HG03575 (cell line): Measurements from ENCODE around the gene FBXW9.
"Not testable (repeated sequence)": the region's sequence is repeated elsewhere in the genome, so short reads cannot be mapped to it uniquely, and the experiment has no call there.

ENCODE experiments used
- ATAC-seq: cut with Tn5 transposase; IDR thresholded peaks from one replicate; pipeline ENCODE4 v1.9.1; 2021; ENCODE audit not compliant: unreplicated experiment, insufficient number of reproducible peaks, low FRiP score; ENCODE audit errors: extremely low read depth

FBXW9 gene

GRCh38 chr19:12720851-12721655, 24.6 kb upstream of the FBXW9 start:
- no peak for ATAC-seq

- ATAC-seq, result no peak
These were observed 23.9 kb upstream of the FBXW9 start for GRCh38 chr19:12720296-12720695.

DNA sequence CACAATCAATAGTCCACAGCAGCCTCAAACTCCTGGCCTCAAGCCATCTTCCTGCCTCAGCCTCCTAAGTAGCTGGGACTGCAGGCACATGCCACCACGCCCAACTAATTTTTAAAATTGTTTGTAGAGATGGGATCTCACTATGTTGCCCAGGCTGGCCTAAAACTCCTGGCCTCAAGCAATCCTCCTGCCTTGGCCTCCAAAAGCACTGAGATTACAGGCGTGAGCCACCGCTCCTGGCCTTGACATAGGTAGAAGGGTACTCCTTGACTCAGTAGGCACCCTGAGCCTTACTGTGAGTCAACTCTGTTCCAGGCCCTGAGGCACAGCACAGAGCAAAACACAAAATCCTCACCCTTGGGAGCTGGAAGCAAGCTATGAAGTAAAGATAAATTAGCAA, 19.5 kb upstream of the FBXW9 start:
- ATAC-seq, result no peak

- no peak for ATAC-seq
These were observed 18.7 kb upstream of the FBXW9 start for GRCh38 chr19:12715102-12715501.

DNA sequence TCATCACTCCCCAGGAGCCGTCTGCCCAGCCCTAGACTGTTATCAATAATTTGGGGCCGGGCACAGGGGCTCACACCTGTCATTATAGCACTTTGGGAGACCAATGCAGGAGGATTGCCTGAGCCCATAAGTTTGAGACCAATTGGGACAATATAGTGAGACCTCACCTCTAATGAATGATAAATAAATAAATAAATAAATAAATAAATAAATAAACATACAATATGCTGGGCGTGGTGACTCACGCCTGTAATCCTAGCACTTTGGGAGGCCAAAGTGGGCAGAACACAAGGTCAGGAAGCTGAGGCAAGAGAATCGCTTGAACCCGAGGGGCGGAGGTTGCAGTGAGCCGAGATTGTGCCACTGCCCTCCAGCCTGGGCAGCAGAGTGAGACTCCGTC, 16.9 kb upstream of the FBXW9 start:
- not testable (repeated sequence) for ATAC-seq

- not testable (repeated sequence) for ATAC-seq
These were observed 15.6 kb upstream of the FBXW9 start for GRCh38 chr19:12712077-12712476.

DNA sequence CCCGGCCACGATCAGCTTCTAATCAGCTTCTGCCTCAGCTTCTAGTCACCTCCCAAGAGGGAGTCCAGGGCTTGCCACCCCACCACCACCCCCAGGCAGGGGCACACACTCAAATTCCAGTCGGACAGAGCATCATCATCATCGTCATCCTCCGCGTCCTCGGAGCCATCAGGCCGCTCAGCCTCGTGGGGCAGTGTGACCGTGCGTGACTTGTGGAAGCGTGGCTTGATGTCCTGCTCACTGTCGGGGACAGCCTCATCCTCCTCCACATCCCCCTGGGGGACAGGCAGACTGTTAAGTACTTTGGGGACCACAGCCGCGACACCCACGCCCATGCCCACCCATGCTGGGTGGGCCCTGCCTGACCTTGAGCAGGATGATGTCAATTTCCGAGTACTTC, 14.8 kb upstream of the FBXW9 start:
- ATAC-seq, result no peak

GRCh38 chr19:12708641-12709040, 12.2 kb upstream of the FBXW9 start:
- ATAC-seq, result no peak

DNA sequence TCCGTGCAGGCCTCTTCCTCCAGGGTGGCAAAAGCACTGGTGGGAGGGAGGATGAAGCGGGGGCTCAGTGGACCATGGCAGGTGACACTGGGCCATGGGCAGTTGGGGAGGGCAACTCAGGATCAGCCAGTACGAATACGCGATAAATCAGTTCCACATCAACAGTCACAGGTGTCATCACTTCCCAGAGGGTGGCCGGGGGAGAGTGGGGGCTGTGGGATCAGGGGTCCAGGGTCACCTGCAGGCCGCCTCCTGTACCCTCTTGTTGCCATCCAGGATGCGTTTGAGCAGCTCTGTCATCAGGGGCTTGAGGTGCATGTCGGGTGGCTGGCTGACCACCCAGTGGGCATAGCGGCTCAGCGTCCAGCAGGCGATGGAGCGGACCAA, 9.9 kb upstream of the FBXW9 start:
- ATAC-seq, result no peak

DNA sequence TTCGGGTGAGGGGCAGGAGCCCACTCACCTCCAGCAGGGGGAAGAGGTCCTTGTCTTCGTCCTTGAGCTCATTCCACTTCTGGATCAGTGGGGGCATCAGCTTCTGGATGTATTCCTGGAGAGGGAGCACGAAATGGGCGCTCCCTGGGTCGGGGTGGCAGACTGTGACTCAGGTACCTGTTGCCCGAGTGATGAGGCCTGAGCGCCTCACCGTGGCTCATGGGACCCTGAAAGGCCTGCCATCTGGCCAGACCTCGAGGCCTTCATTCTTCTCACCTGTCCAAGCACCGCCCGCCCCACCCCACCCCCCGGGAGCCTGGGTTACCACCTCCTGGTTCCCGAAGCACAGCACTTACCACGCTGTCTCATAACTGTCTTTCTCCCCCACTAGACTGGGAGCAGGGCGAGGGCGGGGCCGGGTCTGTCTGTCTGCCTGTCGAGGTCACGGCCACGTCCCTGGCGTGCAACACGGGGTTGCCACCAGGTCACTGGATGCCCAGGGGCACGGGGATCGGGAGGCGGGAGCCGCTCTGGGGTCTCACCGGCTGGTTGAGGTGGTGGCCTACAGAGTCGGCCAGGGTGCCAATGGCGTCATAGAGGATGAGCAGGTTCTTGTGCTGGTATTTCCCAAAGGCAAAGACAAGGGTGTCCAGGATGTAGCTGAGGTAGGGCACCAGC, 9.4 kb upstream of the FBXW9 start:
- no peak for ATAC-seq

DNA sequence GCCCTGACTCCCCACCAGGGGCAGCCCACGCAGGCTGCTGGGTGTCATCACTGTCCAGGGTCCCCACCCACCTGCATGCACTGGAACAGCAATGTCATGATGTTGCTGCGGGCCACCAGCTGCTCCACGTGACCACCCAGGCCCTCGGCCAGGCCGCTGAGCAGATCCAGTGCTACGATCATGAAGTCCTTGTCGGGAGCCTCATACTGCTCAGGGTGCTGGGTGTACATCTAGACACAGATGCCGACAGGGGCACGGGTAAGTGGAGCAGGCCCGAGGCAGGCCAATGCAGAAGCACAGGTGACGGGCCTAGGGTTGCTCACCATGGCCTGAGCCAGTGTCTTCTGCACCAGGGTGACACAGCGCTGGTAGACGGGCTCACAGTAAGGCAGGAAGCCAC, 8.7 kb upstream of the FBXW9 start:
- no peak for ATAC-seq

- no peak for ATAC-seq
These were observed 6.6 kb upstream of the FBXW9 start for GRCh38 chr19:12703046-12703445.

- ATAC-seq, result no peak
These were observed 5.3 kb upstream of the FBXW9 start for GRCh38 chr19:12701596-12702282.

DNA sequence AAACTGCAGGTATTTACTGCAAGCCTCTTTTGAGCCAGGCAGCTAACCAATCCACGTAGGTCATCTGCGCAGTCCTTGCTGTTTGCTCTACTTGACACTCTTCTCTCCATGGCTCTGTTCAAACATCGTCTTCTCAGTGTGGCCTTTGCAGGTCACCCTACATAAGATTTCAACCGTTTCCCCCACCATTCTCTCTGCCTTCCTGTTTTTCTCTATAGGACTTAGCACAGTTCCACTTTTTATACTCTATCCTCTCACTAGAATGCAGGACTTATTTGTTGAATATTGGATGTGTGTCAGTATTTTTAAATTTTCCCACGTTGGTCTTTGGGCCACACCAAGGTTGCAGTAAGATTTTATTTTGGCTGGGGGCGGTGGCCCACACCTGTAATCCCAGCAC, 1.7 kb upstream of the FBXW9 start:
- ATAC-seq, result no peak

GRCh38 chr19:12697425-12697824, 994 bp upstream of the FBXW9 start:
- ATAC-seq, result not testable (repeated sequence)

DNA sequence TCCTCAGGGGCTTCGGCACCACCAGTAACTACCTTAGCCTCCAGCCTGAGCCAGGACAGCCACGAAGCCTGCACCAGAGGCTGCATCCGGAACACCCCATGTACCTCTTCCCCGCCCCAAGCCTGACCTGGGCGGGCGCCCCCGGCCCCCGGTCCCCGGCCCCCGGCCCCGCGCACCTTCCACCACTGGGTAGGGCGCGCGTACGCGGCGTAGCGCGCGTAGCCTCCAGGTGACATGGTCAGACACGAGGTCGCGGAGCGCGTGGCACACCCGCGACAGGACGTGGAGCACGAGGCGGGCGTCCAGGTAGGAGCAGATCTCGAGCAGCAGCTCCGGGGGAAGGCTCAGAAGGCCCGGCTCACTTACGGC, 450 bp downstream of the FBXW9 start:
- ATAC-seq, result no peak

DNA sequence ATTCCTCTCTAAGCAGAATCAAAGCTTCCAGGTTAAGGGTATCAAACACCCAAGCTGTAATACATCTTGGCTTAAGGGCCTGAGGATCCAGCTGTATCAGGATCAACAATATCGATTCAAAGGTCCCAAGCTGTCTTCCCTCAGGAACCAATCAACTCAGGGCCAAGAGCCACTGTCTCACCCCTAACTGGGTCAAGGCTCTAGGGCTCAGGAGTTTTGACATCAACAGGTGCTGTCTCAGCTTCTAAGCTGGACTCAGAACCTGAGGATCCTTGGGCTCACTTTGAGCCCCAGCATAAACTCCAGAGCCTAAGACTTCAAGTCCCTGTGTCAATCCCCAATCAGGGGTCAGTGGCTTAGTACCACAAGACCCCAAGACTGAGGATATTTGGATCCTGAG, 917 bp downstream of the FBXW9 start:
- no peak for ATAC-seq

DNA sequence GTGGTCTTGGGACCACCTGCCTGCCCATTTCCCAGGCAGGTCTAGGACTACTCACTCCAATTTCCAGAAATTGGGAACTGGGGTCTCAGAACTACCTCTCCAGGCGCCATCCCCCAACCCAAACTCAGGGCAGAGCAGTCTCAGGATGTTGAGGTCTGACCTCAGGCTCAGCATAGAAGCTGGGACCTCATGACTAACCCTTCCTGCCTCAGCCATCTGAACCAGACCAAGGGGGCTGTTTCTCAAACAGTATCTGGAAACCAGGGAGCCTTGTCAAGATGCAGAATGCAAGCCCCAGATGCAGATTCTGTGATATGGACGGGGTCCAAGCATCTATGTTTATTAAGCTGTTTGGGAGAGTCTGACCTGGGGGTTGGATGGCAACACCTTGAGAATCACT, 1.3 kb downstream of the FBXW9 start:
- no peak for ATAC-seq

- ATAC-seq, result no peak
These were observed 1.8 kb downstream of the FBXW9 start for GRCh38 chr19:12694641-12695040.

GRCh38 chr19:12692960-12693359, 3.5 kb downstream of the FBXW9 start:
- ATAC-seq, result no peak
